NCI-H146 (cell line): ENCODE measurements around the gene SPACA9.

Experiments used
- DNase-seq: peaks from one replicate; lab custom pipeline; 2025; lab: John Stamatoyannopoulos, UW

Gene SPACA9

DNA sequence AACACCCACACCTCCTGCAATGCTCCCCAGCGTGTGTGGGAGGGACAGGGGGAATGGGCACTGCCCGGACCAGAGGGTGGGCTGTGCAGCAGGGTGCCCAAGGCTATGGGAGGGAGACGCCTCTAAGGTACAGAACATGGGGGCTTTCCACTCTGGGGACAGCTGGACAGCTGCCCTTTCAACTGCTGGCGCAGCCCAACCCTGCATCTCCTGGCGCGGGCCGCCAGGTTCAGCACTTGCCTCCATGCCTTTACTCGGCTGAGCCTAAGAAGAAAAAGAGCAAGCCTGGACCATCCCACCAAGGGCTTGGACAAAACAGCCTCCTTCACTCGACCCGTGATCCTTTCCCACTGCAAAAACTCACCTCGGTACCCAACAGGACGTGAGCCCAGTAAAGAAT lies 15.6 kb upstream of the SPACA9 start:
- no peak for DNase-seq

GRCh38 chr9:132864277-132864676 lies 14.4 kb upstream of the SPACA9 start:
- no peak for DNase-seq

GRCh38 chr9:132864691-132865090 lies 14.0 kb upstream of the SPACA9 start:
- DNase-seq: no peak

- no peak for DNase-seq
Measured at GRCh38 chr9:132866898-132867297, 11.8 kb upstream of the SPACA9 start.

DNA sequence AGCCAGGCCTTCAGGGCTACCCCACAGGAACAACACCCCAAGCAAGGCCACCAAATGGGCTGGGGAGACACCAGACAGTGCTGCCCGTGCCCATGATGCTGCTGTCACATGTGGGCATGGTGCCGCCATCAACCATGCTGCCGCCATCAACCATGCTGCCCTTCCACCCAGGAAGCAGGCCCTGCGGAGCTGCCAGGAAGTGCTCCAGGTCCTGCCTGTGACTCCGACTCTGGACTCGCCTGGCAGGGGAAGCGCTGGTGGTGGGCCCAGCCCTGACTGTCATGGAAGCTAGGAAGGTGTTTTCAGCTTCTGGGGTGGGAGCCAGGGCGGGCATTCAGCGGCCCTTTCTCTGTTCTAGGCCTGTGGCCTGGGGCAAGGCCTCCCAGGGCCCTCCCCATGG lies 9.4 kb upstream of the SPACA9 start:
- DNase-seq: no peak

DNA sequence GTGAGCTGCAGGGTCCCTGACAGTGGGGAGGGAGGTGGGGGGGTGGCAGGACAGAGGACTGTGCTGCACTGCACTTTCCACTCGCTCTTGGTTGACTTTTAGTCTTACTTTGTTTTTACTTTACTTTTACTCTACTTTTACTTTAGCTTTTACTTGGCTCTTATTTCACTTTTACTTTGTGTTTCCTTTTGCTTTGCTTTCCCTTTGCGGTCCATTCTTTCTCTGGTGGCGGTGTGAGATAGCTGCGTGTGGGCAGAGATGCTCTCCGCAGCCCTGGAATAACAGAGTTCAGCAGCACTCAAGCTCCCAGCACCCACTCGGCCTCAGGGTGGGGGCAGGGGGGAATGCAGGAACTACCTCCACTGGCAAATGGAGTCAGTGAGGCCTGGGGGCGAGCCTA lies 5.3 kb upstream of the SPACA9 start:
- DNase-seq: no peak

- DNase-seq: no peak
Measured at GRCh38 chr9:132875159-132875558, 3.5 kb upstream of the SPACA9 start.

DNA sequence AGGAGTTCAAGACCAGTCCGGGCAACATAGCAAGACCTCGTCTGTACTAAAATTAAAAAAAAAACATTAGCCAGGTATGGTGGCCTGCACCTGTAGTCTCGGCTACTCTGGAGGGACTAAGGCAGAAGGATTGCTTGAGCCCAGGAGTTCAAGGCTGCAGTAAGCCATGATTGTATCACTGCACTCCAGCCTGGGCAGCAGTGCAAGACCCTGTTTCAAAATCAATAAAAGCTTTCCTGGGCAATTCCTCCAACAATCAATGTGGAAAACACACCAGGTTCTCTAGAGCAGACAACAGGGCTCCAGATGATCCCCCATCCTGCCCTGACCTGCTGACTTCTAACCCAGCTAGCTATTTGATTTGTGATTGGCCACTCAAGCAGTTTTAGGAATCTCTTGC lies 1.8 kb upstream of the SPACA9 start:
- DNase-seq: no peak

GRCh38 chr9:132877458-132877823 lies 1.3 kb upstream of the SPACA9 start:
- DNase-seq: no peak

DNA sequence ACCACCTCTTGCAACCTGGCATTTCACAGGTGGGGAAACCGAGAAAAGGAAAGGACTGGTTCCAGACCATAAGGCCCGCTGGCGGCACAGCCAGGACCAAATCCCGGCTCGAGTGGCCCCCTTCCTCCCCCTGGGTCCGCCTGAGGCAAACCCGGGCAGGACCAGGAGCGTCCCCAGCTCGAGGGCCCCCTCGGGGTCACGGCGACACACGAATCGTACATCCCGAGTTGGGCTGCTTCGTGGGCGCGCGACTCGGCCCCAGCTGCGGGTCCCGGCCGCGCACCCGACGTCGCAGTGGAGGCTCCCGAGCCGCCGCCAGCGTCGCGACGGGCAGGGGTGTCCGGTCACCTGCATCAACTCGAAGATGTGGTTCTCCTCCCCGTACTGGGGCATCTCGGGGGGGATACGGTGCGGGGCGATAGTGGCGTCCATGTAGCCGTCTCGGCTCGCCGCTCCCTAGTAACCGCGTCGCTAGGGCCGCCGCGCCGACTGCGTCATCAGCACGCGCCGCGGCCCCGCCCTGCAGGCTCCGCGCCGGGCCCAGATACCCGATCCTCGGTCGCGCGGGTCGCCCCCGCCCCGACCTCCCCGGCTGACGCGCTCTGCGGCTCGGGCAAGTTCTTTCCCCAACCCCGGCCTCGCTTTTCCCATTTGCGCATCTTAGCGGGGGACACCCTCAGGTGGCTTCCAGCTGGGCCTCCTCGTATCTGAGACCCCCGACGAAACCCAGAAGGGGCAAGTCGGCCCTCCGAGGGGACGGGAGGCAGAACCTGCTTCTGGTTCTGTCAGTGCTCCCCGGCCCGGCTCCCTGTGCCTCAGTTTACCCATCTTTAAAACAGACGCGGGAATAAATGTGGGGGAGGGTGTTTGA lies 639 bp upstream of the SPACA9 start, which contains the start of gene AK8:
Gene AK8 (minus strand): TSS at position 461 of the 871 bp plus-strand sequence. CDS start 29 bp downstream, at position 432.
- DNase-seq: peak; percentile 47

DNA sequence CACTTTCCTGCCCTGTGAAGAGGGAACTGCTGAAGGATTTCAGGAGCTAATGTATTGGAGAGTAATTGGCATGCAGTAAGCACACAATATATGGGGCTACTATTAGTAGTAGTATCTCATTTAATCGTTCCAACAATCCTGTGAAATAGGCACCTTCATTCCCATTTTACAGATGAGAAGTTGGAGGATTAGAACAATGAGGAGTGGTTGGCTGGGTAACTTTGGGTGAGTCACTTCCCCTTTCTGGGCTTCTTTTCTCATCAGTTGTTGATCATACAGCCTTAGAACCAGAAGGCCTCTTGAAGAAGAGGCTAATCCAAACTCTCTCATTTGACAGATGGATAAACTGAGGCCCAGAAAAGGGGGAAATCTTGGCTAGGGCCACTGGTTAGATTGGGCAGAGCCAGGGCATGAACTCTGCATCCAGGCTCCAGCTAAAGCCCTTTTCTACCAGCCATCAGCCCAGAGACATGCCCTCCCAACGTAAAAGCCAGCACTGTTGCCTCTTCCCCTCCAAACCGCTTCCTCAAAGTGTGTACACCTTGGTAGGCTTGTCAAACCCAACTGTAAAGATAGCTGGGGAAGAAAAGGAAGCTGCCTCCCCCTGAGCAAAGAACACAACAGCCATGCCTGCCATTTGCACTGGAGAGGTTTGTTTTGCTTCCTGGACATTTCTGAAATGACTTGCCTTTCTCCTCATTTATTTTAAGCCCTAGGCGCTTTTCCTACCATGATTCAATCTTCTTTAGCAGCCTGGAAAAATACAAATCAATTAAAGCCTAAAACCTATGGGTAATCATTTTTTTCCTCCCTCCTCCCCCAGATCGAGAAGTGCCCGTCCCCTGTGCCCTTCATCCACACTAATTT lies 992 bp downstream of the SPACA9 start:
- no peak for DNase-seq

GRCh38 chr9:132880324-132880661 lies 1.6 kb downstream of the SPACA9 start:
- no peak for DNase-seq

DNA sequence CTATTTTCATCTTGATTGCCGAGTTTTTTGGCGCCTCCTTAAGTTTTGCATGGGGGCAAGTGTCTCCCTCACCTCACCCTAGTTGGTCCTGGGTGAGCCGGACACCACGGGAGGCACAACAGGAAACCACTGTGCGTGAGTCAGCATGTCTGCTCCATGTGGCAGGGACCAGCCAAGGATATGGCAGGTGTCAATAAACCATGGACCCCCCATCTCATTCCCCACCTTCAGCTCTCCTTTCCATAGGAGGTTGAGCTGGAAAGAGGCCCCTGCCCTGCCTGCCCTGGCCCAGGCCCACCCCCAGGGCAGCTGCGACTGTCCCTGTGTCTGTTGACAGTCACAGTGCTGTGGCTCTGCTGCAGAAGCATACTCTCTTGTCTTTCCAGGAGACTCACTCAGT lies 3.1 kb downstream of the SPACA9 start:
- no peak for DNase-seq

DNA sequence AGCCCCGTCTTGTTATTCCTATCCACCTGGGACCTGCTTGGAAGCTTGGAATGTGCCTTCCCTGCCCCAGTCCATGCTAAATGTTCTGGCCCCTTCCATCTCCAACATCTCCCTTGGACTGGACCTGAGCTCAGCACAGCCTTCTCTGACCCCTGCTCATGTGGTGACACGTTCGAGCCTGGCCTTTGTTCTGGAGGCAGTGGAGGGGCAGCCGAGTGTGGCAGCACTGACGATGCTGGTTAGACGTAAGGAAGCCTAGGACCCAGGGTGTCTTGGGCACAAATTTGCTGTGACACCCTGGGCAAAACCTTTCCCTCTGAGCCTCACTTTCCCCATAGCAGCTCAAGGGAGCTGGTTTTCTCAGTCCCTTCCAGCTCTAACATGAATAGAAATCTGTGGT lies 3.9 kb downstream of the SPACA9 start:
- DNase-seq: no peak

GRCh38 chr9:132883349-132884294 lies 4.9 kb downstream of the SPACA9 start:
- no peak for DNase-seq

DNA sequence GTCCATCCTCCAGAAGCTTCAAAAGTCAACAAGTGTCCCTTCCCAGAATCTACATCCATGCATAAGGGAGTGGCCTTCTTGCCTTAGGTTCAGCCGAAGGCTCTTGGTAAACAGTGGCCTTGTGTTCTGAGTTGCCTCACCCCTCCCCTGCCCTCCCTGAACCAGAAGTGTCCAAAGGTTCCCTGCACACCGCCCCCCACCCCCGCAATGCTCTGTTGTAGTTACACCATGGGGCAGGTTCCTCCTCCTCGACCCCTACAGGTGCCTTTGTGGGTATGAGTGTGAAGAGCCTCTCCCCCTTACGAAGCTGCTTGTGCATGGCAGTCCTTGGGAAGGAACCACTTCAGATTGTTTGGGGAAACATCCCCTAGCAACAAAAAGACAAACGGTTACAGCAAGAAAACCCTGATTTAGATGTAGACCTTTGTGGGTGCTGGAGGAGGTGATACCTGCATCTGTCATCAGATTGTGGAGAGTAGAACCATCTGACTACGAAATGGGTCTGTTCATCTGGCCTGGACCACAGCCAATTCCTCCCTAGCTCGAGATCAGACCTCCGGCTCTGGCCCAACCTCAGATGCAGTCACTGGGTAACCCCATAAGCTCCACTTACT lies 7.1 kb downstream of the SPACA9 start:
- DNase-seq: no peak

GRCh38 chr9:132886334-132886725 lies 7.6 kb downstream of the SPACA9 start:
- no peak for DNase-seq

- DNase-seq: no peak
Measured at GRCh38 chr9:132887181-132888120, 8.8 kb downstream of the SPACA9 start.

DNA sequence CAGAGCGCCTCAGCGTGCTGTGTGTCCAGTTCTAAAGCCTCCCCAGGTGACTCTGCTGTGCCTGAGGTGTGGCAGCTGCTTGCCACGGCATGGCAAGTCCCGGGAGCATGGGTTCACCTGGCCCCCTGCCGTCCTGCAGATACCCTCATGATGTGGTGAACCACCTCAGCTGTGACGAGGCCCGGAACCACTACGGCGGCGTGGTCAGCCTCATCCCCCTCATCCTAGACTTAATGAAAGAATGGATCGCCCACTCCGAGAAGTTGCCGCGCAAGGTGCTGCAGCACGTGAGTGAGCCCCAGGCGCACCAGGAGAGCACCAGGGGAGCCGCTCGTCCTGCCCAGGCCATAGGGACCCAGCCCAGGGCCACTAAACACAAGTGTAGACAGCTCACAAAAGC lies 9.5 kb downstream of the SPACA9 start:
- no peak for DNase-seq

GRCh38 chr9:132892400-132892799 lies 13.7 kb downstream of the SPACA9 start:
- DNase-seq: no peak

- no peak for DNase-seq
Measured at GRCh38 chr9:132894346-132894745, 15.6 kb downstream of the SPACA9 start.
